AG09309 (cell line): ENCODE measurements around the gene AGAP1.

Experiments used
- DNase-seq: peaks from one replicate; pipeline ENCODE4 v3.0.0-alpha.2; 2010; ENCODE audit warnings: low read depth
- H3K4me3 ChIP-seq: 2 replicates; pipeline ENCODE4 v1.5.1; 2011; ENCODE audit warnings: mild to moderate bottlenecking, low read depth, low read length, moderate library complexity; ENCODE audit not compliant: control insufficient read depth
- CTCF ChIP-seq: IDR thresholded peaks from 2 replicates; pipeline ENCODE4 v1.5.1; 2011; ENCODE audit warnings: mild to moderate bottlenecking, low read depth, low read length, inconsistent platforms; ENCODE audit not compliant: insufficient read depth, control insufficient read depth; ENCODE audit errors: missing control alignments

Gene AGAP1

GRCh38 chr2:235740821-235741220 lies 247.0 kb downstream of the AGAP1 start:
- no peak for DNase-seq
- H3K4me3 ChIP-seq = no peak overlapping the region
- peak; percentile 26 for TF ChIP-seq CTCF

GRCh38 chr2:235744161-235744560 lies 250.3 kb downstream of the AGAP1 start:
- no peak for TF ChIP-seq CTCF
- no peak for DNase-seq
- no peak overlapping the region for H3K4me3 ChIP-seq

- H3K4me3 ChIP-seq = no peak overlapping the region
- DNase-seq = no peak
- TF ChIP-seq CTCF = no peak
These were observed 251.8 kb downstream of the AGAP1 start for GRCh38 chr2:235745597-235745996.

- TF ChIP-seq CTCF = peak; percentile 86
- no peak overlapping the region for H3K4me3 ChIP-seq
- DNase-seq = peak; percentile 62
These were observed 252.6 kb downstream of the AGAP1 start for GRCh38 chr2:235746257-235746934.

GRCh38 chr2:235747001-235747785 lies 253.3 kb downstream of the AGAP1 start:
- no peak for TF ChIP-seq CTCF
- no peak for DNase-seq
- no peak overlapping the region for H3K4me3 ChIP-seq

- DNase-seq = no peak
- no peak overlapping the region for H3K4me3 ChIP-seq
- TF ChIP-seq CTCF = no peak
These were observed 253.9 kb downstream of the AGAP1 start for GRCh38 chr2:235747786-235748091.
